ENCODE data around the gene CACNA1E. TPM values are rescaled to one million over a fixed set of nuclear protein-coding genes. Genes with fewer than 3 reads are reported as not detected.

CACNA1E gene
- total RNA-seq, 4 donors from 2014 or later, result 0.47 to 0.83 TPM; not detected in 2

- Histone ChIP-seq H3K36me3 (no peaks in the 10 kb centered on the region), H3K9me3 (no peaks in the 10 kb centered on the region), H3K4me3 (no peak overlapping the region), H3K4me1 (no peaks in the 10 kb centered on the region), H3K27ac (no peak overlapping the region), H3K27me3 (no peaks in the 10 kb centered on the region)
- no peak for DNase-seq
- TF ChIP-seq POLR2A (IDR thresholded peaks at IDR 0.05) (no peak), CTCF (IDR thresholded peaks at IDR 0.05) (no peak)
Measured at GRCh38 chr1:181746224-181746623, 262.9 kb downstream of the CACNA1E start.

- no peaks in the 10 kb centered on the region for H3K9me3 ChIP-seq
- H3K4me1 ChIP-seq, result no peaks in the 10 kb centered on the region
- no peaks in the 10 kb centered on the region for H3K36me3 ChIP-seq
- TF ChIP-seq POLR2A (IDR thresholded peaks at IDR 0.05), result no peak
- TF ChIP-seq CTCF (IDR thresholded peaks at IDR 0.05), result no peak
- H3K27ac ChIP-seq, result no peak overlapping the region
- no peaks in the 10 kb centered on the region for H3K27me3 ChIP-seq
- no peak overlapping the region for H3K4me3 ChIP-seq
- DNase-seq, result no peak
Measured at GRCh38 chr1:181748013-181748412, 264.7 kb downstream of the CACNA1E start.

- no peaks in the 10 kb centered on the region for H3K4me1 ChIP-seq
- no peak for DNase-seq
- H3K4me3 ChIP-seq, result no peak overlapping the region
- no peaks in the 10 kb centered on the region for H3K9me3 ChIP-seq
- no peaks in the 10 kb centered on the region for H3K27me3 ChIP-seq
- H3K27ac ChIP-seq, result no peak overlapping the region
- H3K36me3 ChIP-seq, result no peaks in the 10 kb centered on the region
- no peak for TF ChIP-seq CTCF (IDR thresholded peaks at IDR 0.05)
- TF ChIP-seq POLR2A (IDR thresholded peaks at IDR 0.05), result no peak
Measured at GRCh38 chr1:181754103-181754502, 270.8 kb downstream of the CACNA1E start.

GRCh38 chr1:181759481-181759880 is 276.2 kb downstream of the CACNA1E start:
- Histone ChIP-seq H3K4me1 (no peaks in the 10 kb centered on the region), H3K27ac (no peak overlapping the region), H3K36me3 (no peaks in the 10 kb centered on the region), H3K27me3 (no peaks in the 10 kb centered on the region), H3K9me3 (no peaks in the 10 kb centered on the region), H3K4me3 (no peak overlapping the region)
- TF ChIP-seq POLR2A (IDR thresholded peaks at IDR 0.05) (no peak), CTCF (IDR thresholded peaks at IDR 0.05) (no peak)
- no peak for DNase-seq

GRCh38 chr1:181763736-181764135 is 280.4 kb downstream of the CACNA1E start:
- H3K4me1 ChIP-seq, result no peaks in the 10 kb centered on the region
- DNase-seq, result no peak
- no peak overlapping the region for H3K27ac ChIP-seq
- no peaks in the 10 kb centered on the region for H3K36me3 ChIP-seq
- no peak overlapping the region for H3K4me3 ChIP-seq
- no peaks in the 10 kb centered on the region for H3K9me3 ChIP-seq
- TF ChIP-seq POLR2A (IDR thresholded peaks at IDR 0.05), result no peak
- TF ChIP-seq CTCF (IDR thresholded peaks at IDR 0.05), result no peak
- H3K27me3 ChIP-seq, result no peaks in the 10 kb centered on the region

- TF ChIP-seq POLR2A (IDR thresholded peaks at IDR 0.05) (no peak), CTCF (IDR thresholded peaks at IDR 0.05) (no peak)
- H3K36me3 ChIP-seq, result no peaks in the 10 kb centered on the region
Measured at GRCh38 chr1:181765451-181766026, 282.2 kb downstream of the CACNA1E start.

More at GRCh38 chr1:181765451-181766026, 282.2 kb downstream of the CACNA1E start:
- Histone ChIP-seq H3K4me1 (no peaks in the 10 kb centered on the region), H3K9me3 (no peaks in the 10 kb centered on the region), H3K27ac (no peak overlapping the region), H3K27me3 (no peaks in the 10 kb centered on the region), H3K4me3 (no peak overlapping the region)
- DNase-seq, result no peak

Data from Peyer's patch (tissue), 4 donors.